Activated naive CD4-positive, alpha-beta T cell treated with anti-CD3 and anti-CD28 coated beads, Interleukin-2, amount 50 U/mL, for 24 hours (primary cell): ENCODE data around the gene PRKG1.

ENCODE experiments used
- H3K27ac Mint-ChIP-seq: one replicate; pipeline ENCODE4 v1.8.0; 2021; ENCODE audit warnings: mild to moderate bottlenecking, mixed read lengths
- H3K27me3 Mint-ChIP-seq: one replicate; pipeline ENCODE4 v1.8.0; 2021; ENCODE audit warnings: mixed read lengths
- H3K36me3 Mint-ChIP-seq: one replicate; pipeline ENCODE4 v1.8.0; 2021; ENCODE audit warnings: mixed read lengths
- H3K4me1 Mint-ChIP-seq: one replicate; pipeline ENCODE4 v1.8.0; 2021; ENCODE audit warnings: mixed read lengths
- H3K4me3 Mint-ChIP-seq: one replicate; pipeline ENCODE4 v1.8.0; 2021; ENCODE audit warnings: mild to moderate bottlenecking, mixed read lengths
- H3K9me3 Mint-ChIP-seq: one replicate; pipeline ENCODE4 v1.8.0; 2021; ENCODE audit warnings: mixed read lengths

Gene PRKG1

GRCh38 chr10:52332815-52333214, 1258.5 kb downstream of the PRKG1 start:
- no peaks in the 10 kb centered on the region for H3K36me3 Mint-ChIP-seq
- no peaks in the 10 kb centered on the region for H3K9me3 Mint-ChIP-seq
- H3K27ac Mint-ChIP-seq: no peak overlapping the region
- no peaks in the 10 kb centered on the region for H3K4me1 Mint-ChIP-seq
- no peak overlapping the region for H3K4me3 Mint-ChIP-seq
- peaks cover 2% of the 10 kb centered on the region for H3K27me3 Mint-ChIP-seq

- Mint-ChIP-seq H3K27ac (no peak overlapping the region), H3K9me3 (no peaks in the 10 kb centered on the region), H3K4me1 (no peaks in the 10 kb centered on the region)
Measured at GRCh38 chr10:52334595-52334994, 1260.3 kb downstream of the PRKG1 start.

DNA sequence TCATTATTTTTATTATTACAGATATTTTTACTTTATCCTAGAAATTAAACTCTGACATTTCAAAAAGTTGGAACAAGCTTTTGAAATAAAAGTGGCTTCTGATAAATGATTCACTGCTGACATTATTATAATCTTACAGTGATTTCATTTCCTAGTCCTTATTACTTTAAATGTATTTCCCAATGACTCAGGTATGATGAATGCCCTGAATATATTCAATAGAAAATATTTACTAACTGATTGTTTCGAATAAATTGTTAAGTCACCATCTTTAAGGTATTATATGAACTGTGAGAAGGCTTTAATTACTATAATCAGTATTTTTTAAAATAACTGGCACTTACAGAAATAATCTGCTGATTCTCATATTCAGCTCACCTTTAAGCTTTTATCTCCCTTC, 1261.4 kb downstream of the PRKG1 start:
- H3K4me1 Mint-ChIP-seq: no peaks in the 10 kb centered on the region
- no peak overlapping the region for H3K27ac Mint-ChIP-seq
- H3K4me3 Mint-ChIP-seq: no peak overlapping the region
- no peaks in the 10 kb centered on the region for H3K36me3 Mint-ChIP-seq
- no peaks in the 10 kb centered on the region for H3K9me3 Mint-ChIP-seq
- peaks cover 2% of the 10 kb centered on the region for H3K27me3 Mint-ChIP-seq

More at GRCh38 chr10:52334595-52334994, 1260.3 kb downstream of the PRKG1 start:
- Mint-ChIP-seq H3K4me3 (no peak overlapping the region), H3K27me3 (peaks cover 2% of the 10 kb centered on the region), H3K36me3 (no peaks in the 10 kb centered on the region)

- H3K4me3 Mint-ChIP-seq: no peak overlapping the region
- peaks cover under 1% of the 10 kb centered on the region for H3K27me3 Mint-ChIP-seq
- no peaks in the 10 kb centered on the region for H3K36me3 Mint-ChIP-seq
- H3K27ac Mint-ChIP-seq: no peak overlapping the region
- H3K9me3 Mint-ChIP-seq: no peaks in the 10 kb centered on the region
- no peaks in the 10 kb centered on the region for H3K4me1 Mint-ChIP-seq
Measured at GRCh38 chr10:52337225-52337624, 1262.9 kb downstream of the PRKG1 start.

DNA sequence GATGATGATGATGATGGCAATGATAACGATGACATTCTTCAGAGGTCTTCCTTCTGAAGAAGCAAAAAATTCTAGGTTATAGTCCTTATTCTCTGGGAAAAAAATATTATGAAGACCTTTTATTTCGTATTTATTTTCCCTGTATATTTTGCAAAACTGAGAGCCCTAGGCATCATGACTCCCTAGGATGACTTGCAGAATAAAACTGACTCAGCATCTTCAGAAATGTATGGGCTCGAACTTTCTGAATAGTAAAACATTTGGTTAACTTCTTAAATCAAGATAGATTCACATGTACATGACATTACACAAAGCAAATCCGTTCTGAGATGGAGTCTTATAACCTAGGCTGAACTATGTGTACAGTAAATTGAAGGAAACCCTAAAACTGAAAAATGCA, 1269.2 kb downstream of the PRKG1 start:
- H3K4me3 Mint-ChIP-seq: no peak overlapping the region
- no peaks in the 10 kb centered on the region for H3K36me3 Mint-ChIP-seq
- no peaks in the 10 kb centered on the region for H3K9me3 Mint-ChIP-seq
- no peaks in the 10 kb centered on the region for H3K27me3 Mint-ChIP-seq
- H3K4me1 Mint-ChIP-seq: no peaks in the 10 kb centered on the region
- no peak overlapping the region for H3K27ac Mint-ChIP-seq

- H3K4me1 Mint-ChIP-seq: no peaks in the 10 kb centered on the region
Measured at GRCh38 chr10:52346394-52347326, 1272.4 kb downstream of the PRKG1 start.

DNA sequence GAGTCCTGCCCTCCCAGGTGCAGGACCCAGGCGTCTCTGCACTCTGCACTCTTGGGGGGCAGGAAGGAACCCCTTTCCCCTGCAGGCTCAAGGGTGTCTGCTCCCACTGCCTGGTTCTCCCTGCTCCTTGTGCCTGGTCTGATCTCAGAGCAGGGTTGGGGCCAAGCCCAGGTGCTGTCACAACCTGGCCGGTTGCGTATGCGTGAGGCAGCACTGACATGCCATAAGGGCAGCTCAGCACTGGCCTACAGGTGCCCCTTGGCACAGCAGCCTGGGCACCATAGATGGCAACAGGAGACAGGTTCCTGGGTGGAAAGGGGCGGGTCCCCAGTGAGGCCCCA, 1273.0 kb downstream of the PRKG1 start:
- no peaks in the 10 kb centered on the region for H3K9me3 Mint-ChIP-seq
- no peak overlapping the region for H3K27ac Mint-ChIP-seq
- H3K27me3 Mint-ChIP-seq: no peaks in the 10 kb centered on the region
- H3K36me3 Mint-ChIP-seq: no peaks in the 10 kb centered on the region
- no peaks in the 10 kb centered on the region for H3K4me1 Mint-ChIP-seq
- no peak overlapping the region for H3K4me3 Mint-ChIP-seq

More at GRCh38 chr10:52346394-52347326, 1272.4 kb downstream of the PRKG1 start:
- Mint-ChIP-seq H3K4me3 (no peak overlapping the region), H3K27ac (no peak overlapping the region), H3K9me3 (no peaks in the 10 kb centered on the region), H3K36me3 (no peaks in the 10 kb centered on the region), H3K27me3 (no peaks in the 10 kb centered on the region)
